ENCODE measurements around the gene GRIN3A.

DNA sequence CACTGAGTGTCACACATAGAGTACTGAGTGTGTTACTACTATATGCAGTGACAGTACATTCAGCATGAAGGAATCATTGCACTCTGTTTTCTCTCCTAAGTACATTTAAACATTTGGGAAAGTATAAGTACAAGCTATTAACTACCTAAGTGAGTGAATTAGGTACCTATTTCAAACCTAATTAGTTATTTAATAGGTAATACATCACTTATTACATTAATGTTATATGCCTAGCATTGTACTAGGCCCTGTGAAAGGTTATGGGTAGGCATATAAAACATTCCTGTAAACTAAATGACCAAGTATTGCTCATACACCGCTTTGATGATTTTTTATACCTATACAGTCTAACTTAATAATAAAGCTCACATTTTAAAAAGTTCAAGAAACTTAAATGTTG, 118.0 kb downstream of the GRIN3A start:
- TF ChIP-seq, protein P1, sequence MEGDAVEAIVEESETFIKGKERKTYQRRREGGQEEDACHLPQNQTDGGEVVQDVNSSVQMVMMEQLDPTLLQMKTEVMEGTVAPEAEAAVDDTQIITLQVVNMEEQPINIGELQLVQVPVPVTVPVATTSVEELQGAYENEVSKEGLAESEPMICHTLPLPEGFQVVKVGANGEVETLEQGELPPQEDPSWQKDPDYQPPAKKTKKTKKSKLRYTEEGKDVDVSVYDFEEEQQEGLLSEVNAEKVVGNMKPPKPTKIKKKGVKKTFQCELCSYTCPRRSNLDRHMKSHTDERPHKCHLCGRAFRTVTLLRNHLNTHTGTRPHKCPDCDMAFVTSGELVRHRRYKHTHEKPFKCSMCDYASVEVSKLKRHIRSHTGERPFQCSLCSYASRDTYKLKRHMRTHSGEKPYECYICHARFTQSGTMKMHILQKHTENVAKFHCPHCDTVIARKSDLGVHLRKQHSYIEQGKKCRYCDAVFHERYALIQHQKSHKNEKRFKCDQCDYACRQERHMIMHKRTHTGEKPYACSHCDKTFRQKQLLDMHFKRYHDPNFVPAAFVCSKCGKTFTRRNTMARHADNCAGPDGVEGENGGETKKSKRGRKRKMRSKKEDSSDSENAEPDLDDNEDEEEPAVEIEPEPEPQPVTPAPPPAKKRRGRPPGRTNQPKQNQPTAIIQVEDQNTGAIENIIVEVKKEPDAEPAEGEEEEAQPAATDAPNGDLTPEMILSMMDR (IDR thresholded peaks at IDR 0.05): no peak
- no peak for TF ChIP-seq POLR2A (IDR thresholded peaks at IDR 0.05)

All from body of pancreas (tissue), 4 donors.